GM23338 (cell line): ENCODE results near the gene DSCAML1. TPM values are rescaled to one million over a fixed set of nuclear protein-coding genes. Genes with fewer than 3 reads are reported as not detected.
A peak's percentile ranks its signal among the peaks of the same experiment; 100 is the strongest.

Experiments used
- ATAC-seq: fragments of 200-7000 bp; cut with Tn5 transposase; 3 replicates; pipeline ENCODE4 v1.9.1; 2020
- DNase-seq: peaks from one replicate; pipeline ENCODE4 v3.0.0-alpha.2; 2015; ENCODE audit warnings: low spot score
- H2AFZ ChIP-seq: fragments of 200-600 bp; sonication (generic); 2 replicates; pipeline ENCODE4 v1.8.0; 2016; ENCODE audit warnings: antibody characterized with exemption, mild to moderate bottlenecking, moderate library complexity
- H3F3A ChIP-seq: fragments of 200-600 bp; sonication (generic); replicated peaks from 2 replicates; pipeline ENCODE4 v1.8.0; 2017; ENCODE audit warnings: antibody characterized with exemption, mixed run types, low read depth
- H3K27ac ChIP-seq: fragments of 200-600 bp; sonication (generic); 2 replicates; pipeline ENCODE4 v1.6.1; 2016; ENCODE audit warnings: low read depth
- H3K27me3 ChIP-seq: fragments of 200-600 bp; sonication (generic); 2 replicates; pipeline ENCODE4 v1.8.0; 2016; ENCODE audit warnings: mild to moderate bottlenecking, mixed run types, moderate library complexity; ENCODE audit not compliant: insufficient read depth
- H3K36me3 ChIP-seq: fragments of 200-600 bp; sonication (generic); 2 replicates; pipeline ENCODE4 v1.8.0; 2016; ENCODE audit warnings: mild to moderate bottlenecking; ENCODE audit not compliant: insufficient read depth
- H3K4me1 ChIP-seq: fragments of 200-600 bp; sonication (generic); 2 replicates; pipeline ENCODE4 v1.8.0; 2016; ENCODE audit warnings: mild to moderate bottlenecking, moderate library complexity; ENCODE audit not compliant: insufficient read depth
- H3K4me2 ChIP-seq: fragments of 200-600 bp; sonication (generic); 2 replicates; pipeline ENCODE4 v1.7.1; 2017; ENCODE audit warnings: mixed run types
- H3K4me3 ChIP-seq: fragments of 200-600 bp; sonication (generic); 2 replicates; pipeline ENCODE4 v1.6.1; 2016; ENCODE audit warnings: mixed run types
- H3K79me2 ChIP-seq: fragments of 200-600 bp; sonication (generic); replicated peaks from 2 replicates; pipeline ENCODE4 v1.8.0; 2017; ENCODE audit warnings: mild to moderate bottlenecking; ENCODE audit not compliant: insufficient read depth
- H3K9me2 ChIP-seq: fragments of 200-600 bp; sonication (generic); 2 replicates; pipeline ENCODE4 v1.8.0; 2017; ENCODE audit not compliant: insufficient read depth
- H4K20me1 ChIP-seq: fragments of 200-600 bp; sonication (generic); replicated peaks from 2 replicates; pipeline ENCODE4 v1.8.0; 2017; ENCODE audit warnings: mild to moderate bottlenecking; ENCODE audit not compliant: insufficient read depth
- H3K27ac Mint-ChIP-seq: 2 replicates; pipeline ENCODE4 v1.8.0; 2020; ENCODE audit warnings: inconsistent platforms, mild to moderate bottlenecking, moderate library complexity, mixed read lengths
- H3K27me3 Mint-ChIP-seq: 3 replicates; pipeline ENCODE4 v1.8.0; 2022; ENCODE audit warnings: low read depth, mild to moderate bottlenecking, moderate library complexity, mixed read lengths, inconsistent platforms; ENCODE audit not compliant: insufficient read depth, poor library complexity
- H3K36me3 Mint-ChIP-seq: 3 replicates; pipeline ENCODE4 v1.8.0; 2021; ENCODE audit warnings: low read depth, mild to moderate bottlenecking, inconsistent platforms, moderate library complexity, mixed read lengths
- H3K4me1 Mint-ChIP-seq: 3 replicates; pipeline ENCODE4 v1.8.0; 2020; ENCODE audit warnings: mild to moderate bottlenecking, inconsistent platforms, mixed read lengths
- H3K4me3 Mint-ChIP-seq: 3 replicates; pipeline ENCODE4 v1.8.0; 2021; ENCODE audit warnings: moderate library complexity, mild to moderate bottlenecking, inconsistent platforms, mixed read lengths
- H3K9me3 Mint-ChIP-seq: 3 replicates; pipeline ENCODE4 v1.8.0; 2020; ENCODE audit warnings: moderate library complexity, mild to moderate bottlenecking, inconsistent platforms, mixed read lengths
- EZH2 ChIP-seq: fragments of 200-600 bp; sonication (generic); IDR thresholded peaks from one replicate; pipeline ENCODE4 v1.8.0; 2017; ENCODE audit warnings: antibody characterized with exemption, mild to moderate bottlenecking, low read depth; ENCODE audit not compliant: unreplicated experiment
- JUNB ChIP-seq: IDR thresholded peaks from one replicate; pipeline ENCODE4 v1.6.1; 2016; ENCODE audit warnings: antibody characterized with exemption; ENCODE audit not compliant: unreplicated experiment
- NANOG ChIP-seq: IDR thresholded peaks from 2 replicates; pipeline ENCODE4 v1.6.1; 2016; ENCODE audit warnings: antibody characterized with exemption, borderline replicate concordance
- STAT1 ChIP-seq: IDR thresholded peaks from one replicate; pipeline ENCODE4 v1.6.1; 2016; ENCODE audit warnings: antibody characterized with exemption; ENCODE audit not compliant: unreplicated experiment
- ZNF114 ChIP-seq: fragments of 250-450 bp; sonication (Bioruptor Pico); IDR thresholded peaks from 2 replicates; pipeline ENCODE4 v1.5.0; 2020; ENCODE audit warnings: mild to moderate bottlenecking, moderate library complexity
- polyA plus RNA-seq: library from polyadenylated mRNA; unstranded; fragments of >200 nt; fragmentation: Nextera tagmentation; extraction: Ambion mirVana; gene quantifications from 2 replicates; pipeline ENCODE4 v1.2.1, GENCODE V29; 2016
- total RNA-seq: library from RNA; depleted of rRNA; stranded (reverse); fragments of >200 nt; shearing (Covaris generic); gene quantifications from 2 replicates; pipeline ENCODE4 v1.2.3, GENCODE V29; 2014
- TF ChIP-seq, protein P1 (sequence below): IDR thresholded peaks from 2 replicates; pipeline ENCODE4 v1.6.1; 2016; ENCODE audit warnings: antibody characterized with exemption
- TF ChIP-seq, protein P2 (sequence below), 2 experiments: fragments of 200-600 bp in 1 of 2; sonication (generic) in 1 of 2; conservative IDR thresholded peaks; 2 replicates each; pipeline versions ENCODE4 v1.5.1 to v1.6.1; 2016 to 2017; ENCODE audit warnings: antibody characterized with exemption in 2 of 2, low read depth in 2 of 2, mild to moderate bottlenecking in 2 of 2, moderate library complexity in 1 of 2
- TF ChIP-seq, protein P3 (sequence below): IDR thresholded peaks from one replicate; pipeline ENCODE4 v1.6.1; 2018; ENCODE audit warnings: antibody characterized with exemption; ENCODE audit not compliant: unreplicated experiment

The DSCAML1 gene
- total and polyA plus RNA-seq, 2 experiments from 2014 or later = 0.17 TPM; not detected in 1

DNA sequence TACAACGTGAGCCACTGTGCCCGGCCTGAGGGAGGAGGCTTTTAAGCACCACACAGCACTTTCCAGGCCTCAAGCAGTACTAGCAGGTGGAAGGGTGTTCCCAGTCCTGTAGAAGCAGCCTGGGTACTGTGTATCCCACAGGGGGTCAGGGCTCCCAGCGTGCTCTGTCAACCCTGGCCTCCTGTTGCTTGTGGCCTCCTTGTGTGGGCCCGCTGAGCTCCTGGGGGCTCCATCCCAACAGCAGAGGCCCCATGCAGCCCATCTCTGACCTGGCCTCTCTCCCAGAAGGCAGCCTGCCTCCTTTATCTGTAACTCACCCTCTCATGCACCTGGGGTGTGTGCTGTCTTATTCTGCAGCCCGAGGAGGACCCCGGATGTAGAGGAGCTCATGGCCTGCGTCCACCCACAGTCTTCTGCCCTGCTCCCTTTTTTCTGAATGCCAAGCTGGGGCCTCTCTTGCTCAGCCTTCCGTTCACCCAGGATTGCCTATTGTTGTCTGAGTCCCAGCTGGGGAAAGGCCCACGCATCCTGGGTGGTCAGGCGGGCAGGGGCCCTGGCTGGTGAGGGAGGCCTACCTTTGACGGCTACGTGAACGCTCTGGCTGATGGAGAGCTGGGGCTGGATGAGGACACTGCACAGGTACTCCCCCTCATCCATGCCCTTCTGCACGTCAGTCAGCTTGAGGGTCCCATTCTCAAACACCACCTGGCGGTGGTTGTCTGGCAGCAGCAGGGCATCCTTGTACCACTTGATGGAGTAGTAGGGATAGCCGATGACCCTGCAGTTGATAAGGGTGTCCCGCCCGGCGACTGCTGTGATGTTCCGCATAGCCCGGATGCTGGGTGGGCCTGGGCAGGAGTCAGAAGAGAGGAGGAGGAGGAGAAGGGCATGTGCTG lies 280.9 kb downstream of the DSCAML1 start:
- Mint-ChIP-seq H3K4me1 (peaks cover 32% of the 10 kb centered on the region), H3K4me3 (no peak overlapping the region), H3K27me3 (peaks cover 21% of the 10 kb centered on the region), H3K9me3 (no peaks in the 10 kb centered on the region), H3K27ac (no peak overlapping the region), H3K36me3 (no peaks in the 10 kb centered on the region)
- Histone ChIP-seq H3K4me2 (no peak overlapping the region), H3K4me3 (no peak overlapping the region), H4K20me1 (no peaks in the 10 kb centered on the region), H3K27me3 (no peaks in the 10 kb centered on the region), H3K9me2 (no peaks in the 10 kb centered on the region), H3F3A (no peaks in the 10 kb centered on the region), H3K79me2 (no peaks in the 10 kb centered on the region), H2AFZ (no peak overlapping the region), H3K27ac (no peak overlapping the region), H3K36me3 (no peaks in the 10 kb centered on the region), H3K4me1 (peaks cover 24% of the 10 kb centered on the region)
- ATAC-seq (0 out of 3 replicates have a peak, but pooled peaks have one; percentile 10), DNase-seq (no peak)
- TF ChIP-seq NANOG (no peak), JUNB (no peak)
- TF ChIP-seq, protein P1, sequence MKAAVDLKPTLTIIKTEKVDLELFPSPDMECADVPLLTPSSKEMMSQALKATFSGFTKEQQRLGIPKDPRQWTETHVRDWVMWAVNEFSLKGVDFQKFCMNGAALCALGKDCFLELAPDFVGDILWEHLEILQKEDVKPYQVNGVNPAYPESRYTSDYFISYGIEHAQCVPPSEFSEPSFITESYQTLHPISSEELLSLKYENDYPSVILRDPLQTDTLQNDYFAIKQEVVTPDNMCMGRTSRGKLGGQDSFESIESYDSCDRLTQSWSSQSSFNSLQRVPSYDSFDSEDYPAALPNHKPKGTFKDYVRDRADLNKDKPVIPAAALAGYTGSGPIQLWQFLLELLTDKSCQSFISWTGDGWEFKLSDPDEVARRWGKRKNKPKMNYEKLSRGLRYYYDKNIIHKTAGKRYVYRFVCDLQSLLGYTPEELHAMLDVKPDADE = no peak
- TF ChIP-seq, protein P2, sequence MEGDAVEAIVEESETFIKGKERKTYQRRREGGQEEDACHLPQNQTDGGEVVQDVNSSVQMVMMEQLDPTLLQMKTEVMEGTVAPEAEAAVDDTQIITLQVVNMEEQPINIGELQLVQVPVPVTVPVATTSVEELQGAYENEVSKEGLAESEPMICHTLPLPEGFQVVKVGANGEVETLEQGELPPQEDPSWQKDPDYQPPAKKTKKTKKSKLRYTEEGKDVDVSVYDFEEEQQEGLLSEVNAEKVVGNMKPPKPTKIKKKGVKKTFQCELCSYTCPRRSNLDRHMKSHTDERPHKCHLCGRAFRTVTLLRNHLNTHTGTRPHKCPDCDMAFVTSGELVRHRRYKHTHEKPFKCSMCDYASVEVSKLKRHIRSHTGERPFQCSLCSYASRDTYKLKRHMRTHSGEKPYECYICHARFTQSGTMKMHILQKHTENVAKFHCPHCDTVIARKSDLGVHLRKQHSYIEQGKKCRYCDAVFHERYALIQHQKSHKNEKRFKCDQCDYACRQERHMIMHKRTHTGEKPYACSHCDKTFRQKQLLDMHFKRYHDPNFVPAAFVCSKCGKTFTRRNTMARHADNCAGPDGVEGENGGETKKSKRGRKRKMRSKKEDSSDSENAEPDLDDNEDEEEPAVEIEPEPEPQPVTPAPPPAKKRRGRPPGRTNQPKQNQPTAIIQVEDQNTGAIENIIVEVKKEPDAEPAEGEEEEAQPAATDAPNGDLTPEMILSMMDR (conservative IDR thresholded peaks at IDR 0.05; ENCODE audit: low read depth in 2 of 2) = peak; percentile 14 to 48; a peak in 2 of 4 replicates

DNA sequence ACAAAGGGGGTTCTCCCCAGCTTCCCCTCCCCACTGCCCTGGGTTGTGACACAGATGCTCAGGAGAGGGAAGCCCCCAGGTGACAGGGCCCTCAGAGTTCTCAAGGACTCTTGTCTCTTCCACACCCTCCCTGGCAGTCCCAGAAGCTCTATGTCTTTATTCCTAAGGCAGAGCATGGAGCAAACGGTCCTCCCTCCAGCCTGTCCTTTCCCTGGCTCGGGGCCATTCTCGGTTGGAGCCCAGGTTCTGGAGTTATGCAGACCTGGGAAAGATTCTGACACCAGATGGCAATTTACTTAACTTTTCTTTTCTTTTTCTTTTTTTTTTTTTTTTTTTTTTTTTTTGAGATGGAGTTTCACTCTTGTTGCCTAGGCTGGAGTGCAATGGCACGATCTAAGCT lies 282.8 kb downstream of the DSCAML1 start:
- H3K9me3 Mint-ChIP-seq = no peaks in the 10 kb centered on the region
- H3K27ac Mint-ChIP-seq = no peak overlapping the region
- no peak for DNase-seq
- Histone ChIP-seq H3K27ac (no peak overlapping the region), H2AFZ (no peak overlapping the region), H3K27me3 (no peaks in the 10 kb centered on the region), H4K20me1 (no peaks in the 10 kb centered on the region), H3K4me2 (no peak overlapping the region), H3K79me2 (no peaks in the 10 kb centered on the region), H3F3A (no peaks in the 10 kb centered on the region), H3K9me2 (no peaks in the 10 kb centered on the region), H3K4me1 (peaks cover 32% of the 10 kb centered on the region), H3K36me3 (no peaks in the 10 kb centered on the region), H3K4me3 (no peak overlapping the region)
- peaks cover 21% of the 10 kb centered on the region for H3K27me3 Mint-ChIP-seq
- peaks cover 39% of the 10 kb centered on the region for H3K4me1 Mint-ChIP-seq
- H3K4me3 Mint-ChIP-seq = no peak overlapping the region
- no peaks in the 10 kb centered on the region for H3K36me3 Mint-ChIP-seq
- ATAC-seq = no peak
- no peak for TF ChIP-seq STAT1
- TF ChIP-seq NANOG = no peak
- TF ChIP-seq EZH2 = no peak
- no peak for TF ChIP-seq ZNF114 (CRISPR knock-in tag)
- TF ChIP-seq, protein P3, sequence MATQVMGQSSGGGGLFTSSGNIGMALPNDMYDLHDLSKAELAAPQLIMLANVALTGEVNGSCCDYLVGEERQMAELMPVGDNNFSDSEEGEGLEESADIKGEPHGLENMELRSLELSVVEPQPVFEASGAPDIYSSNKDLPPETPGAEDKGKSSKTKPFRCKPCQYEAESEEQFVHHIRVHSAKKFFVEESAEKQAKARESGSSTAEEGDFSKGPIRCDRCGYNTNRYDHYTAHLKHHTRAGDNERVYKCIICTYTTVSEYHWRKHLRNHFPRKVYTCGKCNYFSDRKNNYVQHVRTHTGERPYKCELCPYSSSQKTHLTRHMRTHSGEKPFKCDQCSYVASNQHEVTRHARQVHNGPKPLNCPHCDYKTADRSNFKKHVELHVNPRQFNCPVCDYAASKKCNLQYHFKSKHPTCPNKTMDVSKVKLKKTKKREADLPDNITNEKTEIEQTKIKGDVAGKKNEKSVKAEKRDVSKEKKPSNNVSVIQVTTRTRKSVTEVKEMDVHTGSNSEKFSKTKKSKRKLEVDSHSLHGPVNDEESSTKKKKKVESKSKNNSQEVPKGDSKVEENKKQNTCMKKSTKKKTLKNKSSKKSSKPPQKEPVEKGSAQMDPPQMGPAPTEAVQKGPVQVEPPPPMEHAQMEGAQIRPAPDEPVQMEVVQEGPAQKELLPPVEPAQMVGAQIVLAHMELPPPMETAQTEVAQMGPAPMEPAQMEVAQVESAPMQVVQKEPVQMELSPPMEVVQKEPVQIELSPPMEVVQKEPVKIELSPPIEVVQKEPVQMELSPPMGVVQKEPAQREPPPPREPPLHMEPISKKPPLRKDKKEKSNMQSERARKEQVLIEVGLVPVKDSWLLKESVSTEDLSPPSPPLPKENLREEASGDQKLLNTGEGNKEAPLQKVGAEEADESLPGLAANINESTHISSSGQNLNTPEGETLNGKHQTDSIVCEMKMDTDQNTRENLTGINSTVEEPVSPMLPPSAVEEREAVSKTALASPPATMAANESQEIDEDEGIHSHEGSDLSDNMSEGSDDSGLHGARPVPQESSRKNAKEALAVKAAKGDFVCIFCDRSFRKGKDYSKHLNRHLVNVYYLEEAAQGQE = no peak
